Nephron progenitor cell (in vitro differentiated cells): ENCODE results near the gene PLA2G6.
"Not testable (repeated sequence)": the region's sequence is repeated elsewhere in the genome, so short reads cannot be mapped to it uniquely, and the experiment has no call there.

Experiments used
- DNase-seq: peaks from one replicate; pipeline ENCODE4 v3.0.0; 2021
- H3K27ac Mint-ChIP-seq: 2 replicates; pipeline ENCODE4 v1.8.0; 2021; ENCODE audit warnings: mild to moderate bottlenecking, moderate library complexity, mixed read lengths
- H3K27me3 Mint-ChIP-seq: 2 replicates; pipeline ENCODE4 v1.8.0; 2021; ENCODE audit warnings: mild to moderate bottlenecking, low read depth, mixed read lengths; ENCODE audit not compliant: poor library complexity
- H3K36me3 Mint-ChIP-seq: 2 replicates; pipeline ENCODE4 v1.8.0; 2021; ENCODE audit warnings: low read depth, mixed read lengths
- H3K4me1 Mint-ChIP-seq: 2 replicates; pipeline ENCODE4 v1.8.0; 2021; ENCODE audit warnings: mixed read lengths
- H3K4me3 Mint-ChIP-seq: 2 replicates; pipeline ENCODE4 v1.8.0; 2021; ENCODE audit warnings: mild to moderate bottlenecking, moderate library complexity, mixed read lengths
- H3K9me3 Mint-ChIP-seq: 2 replicates; pipeline ENCODE4 v1.8.0; 2021; ENCODE audit warnings: mild to moderate bottlenecking, moderate library complexity, mixed read lengths
- TF ChIP-seq, protein P1 (sequence below): fragments of 200-600 bp; sonication (generic); IDR thresholded peaks from 2 replicates; pipeline ENCODE4 v1.5.0; 2021; ENCODE audit warnings: antibody characterized with exemption

The PLA2G6 gene

DNA sequence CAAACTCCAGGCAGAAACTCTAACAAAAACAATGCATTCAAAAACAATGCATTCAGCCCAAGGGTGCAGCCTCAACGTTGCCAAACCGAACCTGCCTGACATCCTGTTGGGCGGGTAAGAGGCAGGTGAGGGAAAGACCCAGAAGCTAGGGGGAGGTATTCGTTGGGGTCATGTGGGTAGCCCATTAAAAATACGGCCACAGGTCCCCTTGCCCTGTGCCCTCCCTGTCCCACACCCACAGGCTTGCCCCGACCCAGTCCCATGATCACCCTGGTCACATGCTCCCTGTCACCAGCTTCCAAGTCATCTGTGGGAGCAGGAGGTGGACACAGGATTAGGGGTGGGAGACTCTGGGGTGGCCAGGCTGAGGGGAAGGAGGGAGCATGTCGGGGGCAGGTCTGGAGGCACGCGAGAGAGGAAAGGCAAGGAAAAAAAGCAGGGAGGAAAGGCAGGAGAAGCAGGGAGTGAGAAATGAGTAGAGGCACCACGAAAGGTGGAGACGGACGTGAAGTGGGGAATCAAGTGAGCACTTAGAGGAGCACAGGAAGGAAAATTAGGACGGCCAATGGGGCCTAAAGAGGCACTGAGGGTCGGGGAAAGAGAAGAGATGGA lies 683 bp downstream of the PLA2G6 start:
- Mint-ChIP-seq H3K9me3 (no peaks in the 10 kb centered on the region), H3K4me3 (peak overlapping the region; percentile 93), H3K4me1 (peaks cover 78% of the 10 kb centered on the region), H3K27me3 (no peaks in the 10 kb centered on the region), H3K27ac (peak overlapping the region; percentile 99), H3K36me3 (no peaks in the 10 kb centered on the region)
- DNase-seq = no peak
- TF ChIP-seq, protein P1, sequence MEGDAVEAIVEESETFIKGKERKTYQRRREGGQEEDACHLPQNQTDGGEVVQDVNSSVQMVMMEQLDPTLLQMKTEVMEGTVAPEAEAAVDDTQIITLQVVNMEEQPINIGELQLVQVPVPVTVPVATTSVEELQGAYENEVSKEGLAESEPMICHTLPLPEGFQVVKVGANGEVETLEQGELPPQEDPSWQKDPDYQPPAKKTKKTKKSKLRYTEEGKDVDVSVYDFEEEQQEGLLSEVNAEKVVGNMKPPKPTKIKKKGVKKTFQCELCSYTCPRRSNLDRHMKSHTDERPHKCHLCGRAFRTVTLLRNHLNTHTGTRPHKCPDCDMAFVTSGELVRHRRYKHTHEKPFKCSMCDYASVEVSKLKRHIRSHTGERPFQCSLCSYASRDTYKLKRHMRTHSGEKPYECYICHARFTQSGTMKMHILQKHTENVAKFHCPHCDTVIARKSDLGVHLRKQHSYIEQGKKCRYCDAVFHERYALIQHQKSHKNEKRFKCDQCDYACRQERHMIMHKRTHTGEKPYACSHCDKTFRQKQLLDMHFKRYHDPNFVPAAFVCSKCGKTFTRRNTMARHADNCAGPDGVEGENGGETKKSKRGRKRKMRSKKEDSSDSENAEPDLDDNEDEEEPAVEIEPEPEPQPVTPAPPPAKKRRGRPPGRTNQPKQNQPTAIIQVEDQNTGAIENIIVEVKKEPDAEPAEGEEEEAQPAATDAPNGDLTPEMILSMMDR = no peak

DNA sequence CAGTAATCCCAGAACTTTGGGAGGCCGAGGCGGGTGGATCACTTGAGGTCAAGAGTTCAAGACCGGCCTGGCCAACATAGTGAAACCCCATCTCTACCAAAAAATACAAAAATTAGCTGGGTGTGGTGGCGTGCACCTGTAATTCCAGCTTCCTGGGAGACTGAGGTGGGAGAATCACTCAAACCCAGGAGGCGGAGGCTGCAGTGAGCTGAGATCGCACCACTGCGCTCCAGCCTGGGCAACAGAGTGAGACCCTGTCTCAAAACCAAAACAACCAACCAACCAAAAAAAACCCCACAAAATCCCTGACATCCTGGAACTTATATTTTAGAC lies 3.1 kb downstream of the PLA2G6 start:
- H3K4me1 Mint-ChIP-seq = peaks cover 73% of the 10 kb centered on the region
- not testable (repeated sequence) for H3K27ac Mint-ChIP-seq

DNA sequence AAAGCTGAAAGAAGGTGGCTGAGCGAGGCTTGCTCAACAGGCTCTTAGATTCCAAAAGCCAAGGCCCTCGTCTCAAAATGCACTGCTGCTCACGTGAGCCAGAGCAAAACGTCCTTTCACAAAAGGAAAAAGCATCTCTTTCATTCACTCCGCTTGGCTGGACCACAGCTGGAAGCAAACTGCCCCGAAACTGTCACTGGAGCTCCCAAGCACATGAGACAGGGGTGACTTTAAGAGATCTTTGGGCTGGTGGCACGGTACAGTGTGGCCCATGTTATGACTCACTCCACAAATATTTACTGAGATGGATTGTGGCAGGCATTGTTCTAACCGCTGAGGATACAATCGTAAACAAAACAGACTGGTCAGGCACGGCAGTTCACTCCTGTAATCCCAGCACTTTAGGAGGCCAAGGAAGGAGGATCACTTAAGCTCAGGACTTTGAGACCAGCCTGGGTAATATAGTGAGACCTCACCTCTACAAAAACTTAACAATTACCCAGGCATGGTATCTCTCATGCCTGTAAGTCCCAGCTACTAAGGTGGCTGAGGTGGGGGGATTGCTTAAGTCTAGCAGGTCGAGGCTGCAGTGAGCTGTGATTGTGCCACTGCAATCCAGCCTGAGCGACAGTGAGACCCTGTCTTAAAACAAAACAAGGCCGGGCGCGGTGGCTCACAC lies 3.6 kb downstream of the PLA2G6 start:
- no peaks in the 10 kb centered on the region for H3K27me3 Mint-ChIP-seq
- H3K4me1 Mint-ChIP-seq = peaks cover 75% of the 10 kb centered on the region
- no peaks in the 10 kb centered on the region for H3K9me3 Mint-ChIP-seq
- DNase-seq = no peak
- H3K36me3 Mint-ChIP-seq = no peaks in the 10 kb centered on the region
- no peak overlapping the region for H3K4me3 Mint-ChIP-seq
- TF ChIP-seq, protein P1 = no peak
- H3K27ac Mint-ChIP-seq = peak overlapping the region; percentile 83

More for the DNA sequence above, 3.1 kb downstream of the PLA2G6 start:
- DNase-seq, H3K27me3 Mint-ChIP-seq, H3K4me3 Mint-ChIP-seq, H3K9me3 Mint-ChIP-seq, H3K36me3 Mint-ChIP-seq: not testable (repeated sequence)

DNA sequence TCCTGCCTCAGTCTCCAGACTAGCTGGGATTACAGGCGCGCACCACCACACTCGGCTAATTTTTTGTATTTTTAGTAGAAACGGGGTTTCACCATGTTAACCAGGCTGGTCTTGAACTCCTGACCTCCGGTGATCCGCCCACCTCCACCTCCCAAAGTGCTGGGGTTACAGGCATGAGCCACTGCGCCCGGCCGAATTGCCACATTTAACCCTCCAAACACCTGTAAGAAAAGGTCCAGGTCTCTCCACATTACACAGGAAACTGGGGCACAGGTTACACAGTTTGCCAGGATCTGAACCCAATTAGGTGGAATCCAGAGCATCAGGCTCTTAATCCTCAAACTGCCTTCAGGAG lies 4.1 kb downstream of the PLA2G6 start:
- not testable (repeated sequence) for H3K27me3 Mint-ChIP-seq, H3K4me3 Mint-ChIP-seq, DNase-seq, H3K9me3 Mint-ChIP-seq, H3K36me3 Mint-ChIP-seq
- H3K4me1 Mint-ChIP-seq = peaks cover 80% of the 10 kb centered on the region
- peak overlapping the region; percentile 83 for H3K27ac Mint-ChIP-seq

DNA sequence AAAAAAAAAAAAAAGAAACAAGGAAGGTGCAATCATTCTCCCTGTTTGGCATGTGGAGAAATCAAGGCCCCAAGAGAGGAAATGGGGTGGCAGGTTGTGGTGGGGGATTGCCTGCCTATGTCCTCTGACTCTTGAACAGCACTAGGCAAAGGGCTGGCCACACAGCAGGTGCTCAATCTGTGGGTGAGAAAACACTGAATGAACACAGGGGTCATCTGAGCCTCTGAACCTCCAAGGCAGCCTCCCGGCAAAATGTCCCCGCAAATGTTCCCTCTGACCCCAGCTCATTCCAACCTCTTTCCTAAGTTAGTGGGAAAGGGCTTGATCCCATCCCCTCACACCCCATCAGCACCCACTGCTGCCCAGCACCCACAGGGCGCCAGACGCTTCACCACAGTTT lies 4.6 kb downstream of the PLA2G6 start:
- H3K36me3 Mint-ChIP-seq = no peaks in the 10 kb centered on the region
- H3K4me3 Mint-ChIP-seq = no peak overlapping the region
- TF ChIP-seq, protein P1 = no peak
- no peaks in the 10 kb centered on the region for H3K27me3 Mint-ChIP-seq
- H3K4me1 Mint-ChIP-seq = peaks cover 84% of the 10 kb centered on the region
- H3K9me3 Mint-ChIP-seq = no peaks in the 10 kb centered on the region
- H3K27ac Mint-ChIP-seq = peak overlapping the region; percentile 77
- DNase-seq = no peak

DNA sequence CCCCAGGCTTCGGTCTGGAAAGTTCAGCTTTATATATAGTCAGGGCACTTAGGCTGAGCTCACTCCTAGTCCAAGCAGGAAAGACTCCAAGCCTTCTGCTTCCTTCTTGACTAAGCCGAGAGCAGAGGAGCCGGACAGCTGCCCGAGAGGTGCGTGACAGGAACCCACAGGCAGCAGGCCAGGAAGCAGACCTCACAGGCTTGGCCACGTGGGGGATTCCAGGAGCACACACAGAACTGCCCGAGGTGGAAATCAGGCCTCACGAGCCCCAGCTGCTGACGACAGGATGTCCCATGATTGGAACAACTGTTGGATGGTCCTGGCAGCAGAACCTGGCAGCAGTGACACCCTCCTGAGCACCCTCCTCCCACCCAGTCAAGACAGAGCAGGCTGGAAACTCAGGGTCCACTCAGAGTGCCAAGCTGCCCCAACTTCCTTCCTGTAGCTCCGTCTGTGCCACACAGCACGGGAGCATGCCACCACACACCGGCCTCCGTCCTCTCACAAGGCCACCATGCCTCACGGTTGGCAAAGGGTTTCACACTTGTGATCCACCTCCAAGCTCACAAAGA lies 5.4 kb downstream of the PLA2G6 start:
- no peaks in the 10 kb centered on the region for H3K27me3 Mint-ChIP-seq
- TF ChIP-seq, protein P1 = no peak
- no peak overlapping the region for H3K4me3 Mint-ChIP-seq
- H3K9me3 Mint-ChIP-seq = no peaks in the 10 kb centered on the region
- no peaks in the 10 kb centered on the region for H3K36me3 Mint-ChIP-seq
- no peak overlapping the region for H3K27ac Mint-ChIP-seq
- H3K4me1 Mint-ChIP-seq = peaks cover 80% of the 10 kb centered on the region
- DNase-seq = no peak
